Activated naive CD8-positive, alpha-beta T cell treated with anti-CD3 and anti-CD28 coated beads for 36 hours (primary cell): ENCODE measurements around the gene RASAL1. TPM values are rescaled to one million over a fixed set of nuclear protein-coding genes. Genes with fewer than 3 reads are reported as not detected.

Experiments
- DNase-seq: peaks from one replicate; pipeline ENCODE4 v3.0.0; 2021
- H3K27ac Mint-ChIP-seq: one replicate; pipeline ENCODE4 v1.8.0; 2022; ENCODE audit warnings: mild to moderate bottlenecking, moderate library complexity, mixed read lengths
- H3K27me3 Mint-ChIP-seq: one replicate; pipeline ENCODE4 v1.8.0; 2022; ENCODE audit warnings: mild to moderate bottlenecking, mixed read lengths
- H3K36me3 Mint-ChIP-seq: one replicate; pipeline ENCODE4 v1.8.0; 2021; ENCODE audit warnings: mild to moderate bottlenecking, mixed read lengths
- H3K4me1 Mint-ChIP-seq: one replicate; pipeline ENCODE4 v1.8.0; 2021; ENCODE audit warnings: mixed read lengths
- H3K4me3 Mint-ChIP-seq: one replicate; pipeline ENCODE4 v1.8.0; 2022; ENCODE audit warnings: mild to moderate bottlenecking, moderate library complexity, mixed read lengths
- H3K9me3 Mint-ChIP-seq: one replicate; pipeline ENCODE4 v1.8.0; 2022; ENCODE audit warnings: mixed read lengths
- total RNA-seq, 2 experiments: library from RNA; stranded (reverse); gene quantifications; one replicate each; pipeline ENCODE4 v1.2.3, GENCODE V29; 2021

The RASAL1 gene
- total RNA-seq, 2 experiments from 2014 or later = 1.3 to 1.9 TPM

DNA sequence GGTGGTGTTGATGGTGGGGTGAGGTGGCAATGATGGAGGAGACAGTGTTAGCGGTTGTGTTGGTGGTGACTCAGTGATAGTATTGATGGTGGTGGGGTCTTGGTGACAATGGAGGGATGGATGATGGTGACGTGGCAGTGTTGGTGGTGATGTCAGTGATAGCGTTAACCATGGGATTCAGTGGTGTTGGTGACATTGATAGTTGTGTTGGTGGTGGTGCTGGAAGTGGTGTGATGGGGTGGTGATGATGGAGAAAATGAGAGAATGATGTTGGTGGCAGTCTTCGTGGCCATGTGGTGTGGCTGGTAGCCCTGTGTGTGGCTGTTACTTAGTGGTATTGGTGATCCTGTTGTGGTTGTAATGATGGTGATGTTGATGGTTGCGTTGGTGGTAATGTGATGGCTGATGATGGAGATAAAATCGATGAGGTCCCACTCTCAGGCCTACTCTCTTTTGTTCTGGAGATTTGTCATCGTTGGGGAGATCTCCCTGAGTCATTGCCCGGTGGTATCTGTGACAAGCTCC lies 76.4 kb downstream of the RASAL1 start:
- H3K27ac Mint-ChIP-seq = no peak overlapping the region
- H3K9me3 Mint-ChIP-seq = no peaks in the 10 kb centered on the region
- no peaks in the 10 kb centered on the region for H3K27me3 Mint-ChIP-seq
- no peaks in the 10 kb centered on the region for H3K36me3 Mint-ChIP-seq
- no peak for DNase-seq
- no peak overlapping the region for H3K4me3 Mint-ChIP-seq
- H3K4me1 Mint-ChIP-seq = peaks cover 2% of the 10 kb centered on the region

DNA sequence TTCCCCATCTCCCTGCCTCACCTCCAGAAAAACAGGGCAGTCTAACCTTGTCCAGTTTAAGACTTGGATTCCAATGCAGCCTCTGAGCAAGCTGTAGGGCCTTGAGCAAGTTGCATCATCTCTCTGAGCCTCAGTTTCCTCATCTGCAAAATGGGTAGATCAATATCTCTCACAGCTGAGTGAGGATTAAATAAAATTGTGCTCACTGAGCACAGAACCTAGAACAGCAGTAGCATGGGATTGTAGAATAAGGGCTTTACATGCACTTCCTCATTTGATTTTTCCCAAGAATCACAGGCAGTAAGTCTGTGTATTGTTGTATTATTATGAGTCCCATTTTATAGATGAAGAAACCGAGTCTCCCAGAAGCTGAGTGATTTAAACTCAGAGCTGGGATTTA lies 77.0 kb downstream of the RASAL1 start:
- H3K27me3 Mint-ChIP-seq = no peaks in the 10 kb centered on the region
- no peak overlapping the region for H3K4me3 Mint-ChIP-seq
- no peak for DNase-seq
- H3K36me3 Mint-ChIP-seq = no peaks in the 10 kb centered on the region
- no peaks in the 10 kb centered on the region for H3K9me3 Mint-ChIP-seq
- H3K27ac Mint-ChIP-seq = no peak overlapping the region
- H3K4me1 Mint-ChIP-seq = peaks cover 2% of the 10 kb centered on the region

DNA sequence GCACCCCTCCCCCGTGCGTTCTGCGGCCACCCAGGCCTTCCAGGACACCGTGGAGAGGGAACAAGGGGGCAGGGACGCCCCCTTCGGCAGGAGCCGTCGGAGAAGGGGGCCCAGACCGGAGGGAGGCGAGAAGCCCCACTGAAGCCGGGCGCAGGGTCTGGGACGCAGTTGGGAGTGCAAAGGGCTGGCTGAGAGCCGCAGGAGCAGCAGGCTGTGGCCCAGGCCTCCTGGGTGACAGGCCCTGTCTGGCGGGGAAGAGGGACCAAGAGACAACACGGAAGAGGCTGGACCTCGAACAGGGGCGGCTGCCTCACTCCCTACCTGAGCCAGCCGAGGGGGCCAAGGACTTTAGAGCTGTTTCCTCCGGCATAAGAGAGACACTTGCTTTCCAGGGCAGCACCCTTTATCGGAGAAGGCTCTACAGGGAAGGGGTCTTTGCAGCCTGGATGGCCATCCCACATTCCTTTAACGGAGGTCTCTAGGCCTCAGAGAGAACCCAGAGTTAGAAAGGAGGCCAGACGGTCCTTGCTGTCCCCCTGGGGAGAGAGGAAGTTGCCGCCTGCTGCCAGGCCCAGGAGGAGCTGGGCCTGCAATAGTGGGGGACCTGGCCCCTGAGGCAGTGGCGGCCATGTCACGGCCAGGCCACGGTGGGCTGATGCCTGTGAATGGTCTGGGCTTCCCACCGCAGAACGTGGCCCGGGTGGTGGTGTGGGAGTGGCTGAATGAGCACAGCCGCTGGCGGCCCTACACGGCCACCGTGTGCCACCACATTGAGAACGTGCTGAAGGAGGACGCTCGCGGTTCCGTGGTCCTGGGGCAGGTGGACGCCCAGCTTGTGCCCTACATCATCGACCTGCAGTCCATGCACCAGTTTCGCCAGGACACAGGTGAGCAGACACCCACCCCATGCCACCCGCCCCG lies 77.7 kb downstream of the RASAL1 start:
- H3K27ac Mint-ChIP-seq = no peak overlapping the region

DNA sequence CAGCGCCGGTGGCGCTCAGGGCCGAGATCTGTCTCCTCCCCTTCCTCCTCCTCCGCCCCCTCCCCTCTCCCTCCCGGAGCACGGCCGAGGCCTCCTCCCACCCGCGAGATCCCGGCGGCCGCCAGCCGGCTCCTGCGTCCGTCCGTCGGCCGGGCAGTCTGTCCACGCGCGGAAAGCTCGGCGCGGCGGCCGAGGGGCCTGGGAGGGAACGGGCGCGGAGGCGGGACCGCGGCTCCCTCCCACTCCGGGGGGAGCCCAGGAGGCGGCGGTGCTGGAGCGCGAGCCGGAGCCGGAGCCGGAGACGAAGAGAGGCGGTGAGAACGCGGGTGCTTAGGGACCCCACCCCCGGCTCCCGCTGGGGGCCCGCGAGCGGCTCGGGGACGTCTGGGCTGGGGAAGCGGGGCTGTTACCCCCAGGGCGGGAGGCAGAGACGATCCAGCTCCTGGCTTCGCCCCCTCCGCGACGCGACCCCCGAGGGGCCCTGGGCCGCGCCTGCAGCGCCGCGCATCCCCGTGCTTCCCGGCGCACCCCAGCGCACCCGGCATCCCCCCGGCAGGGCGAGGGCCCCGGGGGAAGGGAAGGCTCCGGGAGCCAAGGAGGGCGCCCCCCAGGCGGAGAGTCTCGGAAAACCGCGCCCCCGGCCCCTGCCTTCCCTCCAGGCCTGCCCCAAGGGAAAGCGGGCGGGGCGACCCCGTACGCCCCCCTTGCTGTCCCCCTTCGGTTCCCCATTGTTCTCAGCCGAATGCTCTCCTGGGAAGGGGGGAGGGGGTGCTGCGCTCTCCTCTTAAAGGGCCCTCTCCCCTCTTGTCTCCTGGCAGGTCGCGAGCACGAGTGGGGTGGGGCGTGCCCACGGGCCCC lies 78.7 kb downstream of the RASAL1 start, which contains the start of gene DTX1:
Gene DTX1 (plus strand): TSS at position 100 of the 858 bp plus-strand sequence. CDS start 1,463 bp downstream, outside the sequence.
- peak; percentile 38 for DNase-seq
- H3K27me3 Mint-ChIP-seq = no peaks in the 10 kb centered on the region
- peaks cover 2% of the 10 kb centered on the region for H3K4me1 Mint-ChIP-seq
- peak within 1 kb of the TSS; percentile 58 for H3K4me3 Mint-ChIP-seq
- no peaks in the 10 kb centered on the region for H3K9me3 Mint-ChIP-seq
- H3K36me3 Mint-ChIP-seq = no peaks in the 10 kb centered on the region
- no peak within 1 kb of the TSS for H3K27ac Mint-ChIP-seq

More for the DNA sequence above, 77.7 kb downstream of the RASAL1 start:
- H3K36me3 Mint-ChIP-seq = no peaks in the 10 kb centered on the region
- no peaks in the 10 kb centered on the region for H3K27me3 Mint-ChIP-seq
- no peak for DNase-seq
- H3K4me3 Mint-ChIP-seq = no peak overlapping the region
- no peaks in the 10 kb centered on the region for H3K9me3 Mint-ChIP-seq
- peaks cover 2% of the 10 kb centered on the region for H3K4me1 Mint-ChIP-seq

- Mint-ChIP-seq H3K4me3 (peak overlapping the region; percentile 58), H3K27me3 (no peaks in the 10 kb centered on the region), H3K9me3 (no peaks in the 10 kb centered on the region), H3K36me3 (no peaks in the 10 kb centered on the region), H3K4me1 (peaks cover 2% of the 10 kb centered on the region), H3K27ac (no peak overlapping the region)
- no peak for DNase-seq
These were observed 79.3 kb downstream of the RASAL1 start for GRCh38 chr12:113056381-113056630.

DNA sequence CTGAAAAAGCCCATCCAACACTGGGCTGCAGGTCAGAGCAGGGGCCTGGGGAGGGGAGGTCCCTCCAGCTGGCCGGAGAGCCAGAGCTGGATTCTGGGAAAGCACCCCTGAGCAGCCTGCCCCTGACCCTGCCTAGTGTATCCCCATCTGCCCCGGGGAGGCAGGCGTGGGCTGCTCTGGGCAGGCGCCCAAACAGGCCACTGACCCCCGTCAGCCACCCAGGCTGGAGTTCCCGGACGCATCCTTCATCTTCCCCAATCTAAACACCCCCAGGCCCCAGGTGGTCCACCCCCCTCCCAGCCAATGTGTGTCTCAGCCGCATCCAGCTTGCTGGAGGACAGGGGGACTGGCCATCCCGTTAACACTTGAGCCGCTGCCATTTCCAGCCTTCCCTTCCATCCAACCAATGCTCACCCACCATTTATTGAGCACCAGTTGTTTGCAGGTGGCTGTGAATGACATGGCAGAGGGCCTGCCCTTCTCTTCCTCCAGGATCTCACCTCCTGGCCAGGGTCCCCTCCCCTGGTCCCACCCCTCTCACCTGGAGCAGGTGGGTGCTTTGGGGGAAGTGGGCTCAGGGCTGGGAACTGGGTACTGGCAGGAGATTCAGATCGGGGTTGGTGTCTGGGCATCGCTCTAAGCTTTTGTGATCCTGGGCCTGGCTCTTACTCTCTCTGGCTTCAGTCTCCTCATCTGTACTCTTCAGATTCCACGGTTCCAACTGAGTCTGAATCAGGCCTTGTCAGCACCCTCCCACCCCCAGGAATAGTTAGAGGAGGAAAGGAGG lies 79.8 kb downstream of the RASAL1 start:
- Mint-ChIP-seq H3K4me3 (peak overlapping the region; percentile 58), H3K4me1 (peaks cover 1% of the 10 kb centered on the region), H3K36me3 (no peaks in the 10 kb centered on the region), H3K9me3 (no peaks in the 10 kb centered on the region), H3K27ac (no peak overlapping the region), H3K27me3 (no peaks in the 10 kb centered on the region)
- no peak for DNase-seq

DNA sequence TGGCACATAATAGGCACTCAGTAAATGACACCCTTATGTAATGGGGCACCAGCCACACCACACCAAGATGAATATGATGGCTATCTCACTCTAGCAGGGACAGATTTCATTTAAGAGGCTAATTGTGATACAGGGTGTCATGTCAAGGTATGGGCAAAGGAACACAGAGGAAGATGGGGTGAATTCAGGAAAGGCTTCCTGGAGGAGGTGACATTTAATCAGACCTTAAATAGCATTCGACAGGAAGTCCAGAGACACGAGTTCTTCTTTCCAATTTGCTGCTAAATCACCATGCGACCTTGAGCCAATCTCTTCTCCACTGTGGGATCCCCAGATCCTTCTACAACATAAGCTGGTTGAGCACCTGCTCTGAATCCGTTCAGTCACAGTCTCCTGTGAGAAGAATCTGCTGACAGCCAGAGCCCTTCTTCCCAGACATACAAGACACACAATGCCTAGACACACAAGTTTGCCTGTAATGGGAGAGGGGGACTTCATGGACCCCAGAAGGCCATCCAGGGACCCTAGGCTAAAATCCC lies 80.5 kb downstream of the RASAL1 start:
- H3K27me3 Mint-ChIP-seq = no peaks in the 10 kb centered on the region
- no peak overlapping the region for H3K4me3 Mint-ChIP-seq
- H3K27ac Mint-ChIP-seq = no peak overlapping the region
- no peaks in the 10 kb centered on the region for H3K9me3 Mint-ChIP-seq
- no peak for DNase-seq
- H3K4me1 Mint-ChIP-seq = no peaks in the 10 kb centered on the region
- no peaks in the 10 kb centered on the region for H3K36me3 Mint-ChIP-seq

GRCh38 chr12:113052326-113052725 lies 83.2 kb downstream of the RASAL1 start:
- Mint-ChIP-seq H3K4me3 (no peak overlapping the region), H3K4me1 (peaks cover 4% of the 10 kb centered on the region), H3K9me3 (no peaks in the 10 kb centered on the region), H3K36me3 (no peaks in the 10 kb centered on the region), H3K27me3 (no peaks in the 10 kb centered on the region), H3K27ac (no peak overlapping the region)
- DNase-seq = no peak

GRCh38 chr12:113051759-113052158 lies 83.8 kb downstream of the RASAL1 start:
- no peak overlapping the region for H3K27ac Mint-ChIP-seq
- DNase-seq = no peak

GRCh38 chr12:113050795-113051194 lies 84.8 kb downstream of the RASAL1 start:
- Mint-ChIP-seq H3K4me1 (peaks cover 4% of the 10 kb centered on the region), H3K36me3 (no peaks in the 10 kb centered on the region), H3K27me3 (no peaks in the 10 kb centered on the region), H3K27ac (no peak overlapping the region), H3K4me3 (no peak overlapping the region), H3K9me3 (no peaks in the 10 kb centered on the region)
- no peak for DNase-seq

More at GRCh38 chr12:113051759-113052158, 83.8 kb downstream of the RASAL1 start:
- H3K9me3 Mint-ChIP-seq = no peaks in the 10 kb centered on the region
- H3K36me3 Mint-ChIP-seq = no peaks in the 10 kb centered on the region
- no peak overlapping the region for H3K4me3 Mint-ChIP-seq
- H3K4me1 Mint-ChIP-seq = peaks cover 4% of the 10 kb centered on the region
- no peaks in the 10 kb centered on the region for H3K27me3 Mint-ChIP-seq

DNA sequence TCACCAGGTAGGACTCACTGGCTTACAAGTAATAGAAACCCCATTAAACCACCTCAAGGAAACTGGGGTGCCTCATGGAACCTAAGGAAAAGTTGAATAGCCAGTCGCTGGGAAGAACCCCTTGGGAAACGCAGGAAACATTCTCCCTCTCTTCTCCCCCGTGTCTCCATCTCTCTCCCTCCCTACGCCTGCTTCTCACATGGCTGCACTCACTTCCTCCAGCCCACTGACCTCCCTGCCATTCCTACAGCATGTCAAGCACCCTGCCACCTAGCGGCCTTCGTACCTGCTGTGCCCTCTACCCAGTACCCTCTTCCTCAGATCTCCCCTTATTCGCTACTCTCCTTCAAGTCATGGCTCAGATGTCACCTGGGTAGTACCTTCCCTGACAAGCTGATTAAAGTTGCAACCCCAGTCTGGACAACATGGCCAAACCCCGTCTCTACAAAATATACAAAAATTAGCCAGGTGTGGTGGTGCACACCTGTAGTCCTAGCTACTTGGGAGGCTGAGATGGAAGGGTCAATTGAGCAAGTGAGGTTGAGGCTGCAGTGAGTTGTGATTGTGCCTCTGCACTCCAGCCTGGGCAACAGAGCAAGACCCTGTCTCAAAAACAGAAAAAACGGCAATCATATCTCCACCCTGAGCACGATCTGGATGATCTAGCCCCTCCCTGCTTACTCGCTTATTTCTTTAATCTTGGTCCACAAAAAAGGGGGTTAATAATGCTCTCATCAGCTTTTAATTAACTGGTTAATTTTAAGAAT lies 85.4 kb downstream of the RASAL1 start:
- no peaks in the 10 kb centered on the region for H3K36me3 Mint-ChIP-seq
- H3K27ac Mint-ChIP-seq = no peak overlapping the region
- H3K9me3 Mint-ChIP-seq = no peaks in the 10 kb centered on the region
- H3K27me3 Mint-ChIP-seq = no peaks in the 10 kb centered on the region
- no peak overlapping the region for H3K4me3 Mint-ChIP-seq
- no peak for DNase-seq
- H3K4me1 Mint-ChIP-seq = peaks cover 4% of the 10 kb centered on the region
